GM12878 (cell line): ENCODE results near the gene N4BP2L2. TPM values are rescaled to one million over a fixed set of nuclear protein-coding genes. Genes with fewer than 3 reads are reported as not detected.

Experiments
- ATAC-seq: fragments of 200-7000 bp; cut with Tn5 transposase; 3 replicates; pipeline ENCODE4 v1.9.1; 2020; ENCODE audit warnings: mild to moderate bottlenecking, moderate library complexity
- BruUV-seq: library from RNA; stranded (reverse); fragments of 400-500 nt; replicated peaks from 2 replicates; lab custom pipeline; 2021; lab: Mats Ljungman, UMichigan
- CTCF ChIA-PET: fragments of 300-600 bp; sonication (Branson Sonifier 250); formaldehyde crosslinking; extraction: SDS; loops from one replicate; lab custom pipeline; 2021; ENCODE audit warnings: inconsistent platforms; lab: Yijun Ruan, JAX
- POLR2A ChIA-PET: fragments of 350-600 bp; formaldehyde crosslinking; extraction: SDS; loops from one replicate; lab custom pipeline; 2021; ENCODE audit warnings: inconsistent platforms; lab: Charles Lee
- RAD21 ChIA-PET: fragments of 300-600 bp; sonication (Branson Sonifier 250); formaldehyde crosslinking; loops from one replicate; lab custom pipeline; 2023; ENCODE audit warnings: antibody characterized with exemption; ENCODE audit not compliant: unreplicated experiment; lab: Charles Lee
- SMC1A ChIA-PET: fragments of 300-600 bp; sonication (Branson Sonifier 250); formaldehyde crosslinking; loops from one replicate; lab custom pipeline; 2023; ENCODE audit not compliant: unreplicated experiment, uncharacterized antibody; lab: Charles Lee
- DNase-seq: peaks from one replicate; pipeline ENCODE4 v3.0.0-alpha.2; 2011; ENCODE audit warnings: low read depth, low spot score
- FAIRE-seq: peaks from 3 replicates; lab custom pipeline; 2011; peaks lifted over from hg19 to GRCh38; lab: Jason Lieb, UNC
- H2AFZ ChIP-seq: 2 replicates; pipeline ENCODE4 v1.6.0; 2011; ENCODE audit warnings: low read depth, low read length, control low read depth; ENCODE audit not compliant: control insufficient read depth
- H3K27ac ChIP-seq: 2 replicates; pipeline ENCODE4 v1.5.1; 2011; ENCODE audit warnings: control low read depth; ENCODE audit not compliant: control insufficient read depth, insufficient read depth
- H3K27me3 ChIP-seq, 2 experiments: replicated peaks in 1 of 2; 2 replicates each; pipeline versions ENCODE4 v1.6.0 to v1.6.1; 2011; ENCODE audit warnings: low read length in 1 of 2; ENCODE audit not compliant: control insufficient read depth in 2 of 2, insufficient read depth in 2 of 2
- H3K36me3 ChIP-seq, 2 experiments: 2 replicates each; pipeline ENCODE4 v1.5.1; 2011; ENCODE audit warnings: low read length in 1 of 2; ENCODE audit not compliant: control insufficient read depth in 2 of 2, insufficient read depth in 2 of 2
- H3K4me1 ChIP-seq: 2 replicates; pipeline ENCODE4 v1.6.1; 2011; ENCODE audit warnings: mild to moderate bottlenecking, low read length, moderate library complexity, mixed read lengths; ENCODE audit not compliant: control insufficient read depth, insufficient read depth
- H3K4me2 ChIP-seq: 2 replicates; pipeline ENCODE4 v1.6.0; 2011; ENCODE audit warnings: control low read depth; ENCODE audit not compliant: control insufficient read depth, insufficient read depth
- H3K4me3 ChIP-seq: fragments of 200-600 bp; sonication (generic); 2 replicates; pipeline ENCODE4 v1.5.1; 2016
- H3K79me2 ChIP-seq: 2 replicates; pipeline ENCODE4 v1.6.0; 2011; ENCODE audit warnings: low read length; ENCODE audit not compliant: control insufficient read depth, insufficient read depth
- H3K9ac ChIP-seq: 2 replicates; pipeline ENCODE4 v1.8.0; 2011; ENCODE audit warnings: low read length, control low read depth, mixed read lengths; ENCODE audit not compliant: control insufficient read depth, insufficient read depth
- H3K9me3 ChIP-seq: replicated peaks from 3 replicates; pipeline ENCODE4 v1.5.1; 2011; ENCODE audit warnings: mild to moderate bottlenecking, low read length; ENCODE audit not compliant: control insufficient read depth, insufficient read depth
- H4K20me1 ChIP-seq: 2 replicates; pipeline ENCODE4 v1.6.0; 2011; ENCODE audit not compliant: control insufficient read depth, insufficient read depth
- ATF7 ChIP-seq: fragments of 450-650 bp; IDR thresholded peaks from 2 replicates; pipeline ENCODE4 v1.6.1; 2016; ENCODE audit warnings: low read depth, mild to moderate bottlenecking
- CREM ChIP-seq: IDR thresholded peaks from 2 replicates; pipeline ENCODE4 v1.6.1; 2014; ENCODE audit warnings: antibody characterized with exemption, low read depth
- IRF5 ChIP-seq: fragments of 450-650 bp; IDR thresholded peaks from 2 replicates; pipeline ENCODE4 v1.6.1; 2017; ENCODE audit warnings: borderline replicate concordance
- JUNB ChIP-seq: IDR thresholded peaks from 2 replicates; pipeline ENCODE4 v1.6.1; 2016; ENCODE audit warnings: antibody characterized with exemption, mild to moderate bottlenecking
- MEF2A ChIP-seq: IDR thresholded peaks from 2 replicates; pipeline ENCODE4 v1.6.1; 2011; ENCODE audit warnings: low read depth, mild to moderate bottlenecking, low read length, moderate library complexity; ENCODE audit not compliant: insufficient read depth
- POLR2A ChIP-seq: IDR thresholded peaks from 2 replicates; pipeline ENCODE4 v1.6.1; 2011; ENCODE audit warnings: low read depth, mild to moderate bottlenecking, low read length
- RAD51 ChIP-seq: fragments of 450-650 bp; IDR thresholded peaks from 2 replicates; pipeline ENCODE4 v1.6.1; 2016; ENCODE audit warnings: moderate library complexity, mild to moderate bottlenecking, inconsistent platforms
- SPI1 ChIP-seq: IDR thresholded peaks from 2 replicates; pipeline ENCODE4 v1.6.1; 2011; ENCODE audit warnings: low read depth, mild to moderate bottlenecking, low read length, moderate library complexity, borderline replicate concordance; ENCODE audit not compliant: insufficient read depth
- TAF1 ChIP-seq: IDR thresholded peaks from 2 replicates; pipeline ENCODE4 v1.6.1; 2011; ENCODE audit warnings: mild to moderate bottlenecking, low read depth, low read length, borderline replicate concordance
- TBL1XR1 ChIP-seq: IDR thresholded peaks from 2 replicates; pipeline ENCODE4 v1.6.1; 2012; ENCODE audit warnings: low read depth, low read length, improper control_type of control experiment
- TCF7 ChIP-seq: IDR thresholded peaks from 2 replicates; pipeline ENCODE4 v1.6.1; 2014; ENCODE audit warnings: antibody characterized with exemption, borderline replicate concordance
- ZNF384 ChIP-seq: IDR thresholded peaks from 2 replicates; pipeline ENCODE4 v1.6.1; 2012; ENCODE audit warnings: low read depth, mild to moderate bottlenecking, low read length, improper control_type of control experiment, borderline replicate concordance
- WGBS: methylation state at CpG from one replicate; pipeline ENCODE4 v1.1.6; 2016; ENCODE audit warnings: low lambda C conversion rate; ENCODE audit not compliant: insufficient replicate concordance, insufficient coverage; ENCODE audit errors: missing lambda C conversion rate; 5-methylcytosine and 5-hydroxymethylcytosine counted together
- in situ Hi-C: fragments of 300-500 bp; cut with MboI; formaldehyde crosslinking; loops from 9 replicates; pipeline ENCODE4 v1.14.3; 2018; ENCODE audit warnings: mixed read lengths
- intact Hi-C: fragments of 100-400 bp; cut with micrococcal nuclease; formaldehyde crosslinking; loops from one replicate; pipeline ENCODE4 v1.14.2; 2022; ENCODE audit not compliant: unreplicated experiment
- polyA plus RNA-seq, 11 experiments: library from polyadenylated mRNA; depleted of rRNA in 4 of 11; unstranded in 6 of 11; stranded (reverse) in 5 of 11; fragments of >200 nt; fragmentation: Nextera tagmentation in 4 of 11; fragmentation: Illumina TruSeq in 1 of 11; extraction: Ambion mirVana in 4 of 11; extraction: Trizol in 1 of 11; gene quantifications; 1 replicate in 1 of 11; 2 replicates in 10 of 11; pipeline versions ENCODE4 v1.2.1 to v1.2.3, GENCODE V29; 2011 to 2016; ENCODE audit warnings: inconsistent platforms in 2 of 11, missing spikeins in 2 of 11, low read depth in 1 of 11
- total RNA-seq, 4 experiments: library from RNA; depleted of rRNA in 3 of 4; stranded (reverse); fragments of >200 nt in 3 of 4; fragmentation: Illumina TruSeq in 1 of 4; extraction: Trizol in 1 of 4; gene quantifications; 2 replicates each; pipeline versions ENCODE4 v1.2.1 to v1.2.3, GENCODE V29; 2013 to 2021
- TF ChIP-seq, protein P1 (sequence below): IDR thresholded peaks from 2 replicates; pipeline ENCODE4 v1.6.1; 2011; ENCODE audit warnings: low read depth, low read length, improper control_type of control experiment, borderline replicate concordance

Gene N4BP2L2
- total and polyA plus RNA-seq, 10 of the 15 experiments (the other 5 are each of a cell fraction or from before 2014, with no cell fraction given), result 41.7 to 87.1 (median 61.2) TPM

GRCh38 chr13:32408296-32409000 lies 130.1 kb downstream of the N4BP2L2 start (continued):
- TF ChIP-seq MEF2A, result no peak
- TF ChIP-seq RAD51, result no peak
- no peak for TF ChIP-seq TBL1XR1
- no peak for TF ChIP-seq ZNF384
- TF ChIP-seq, protein P1, sequence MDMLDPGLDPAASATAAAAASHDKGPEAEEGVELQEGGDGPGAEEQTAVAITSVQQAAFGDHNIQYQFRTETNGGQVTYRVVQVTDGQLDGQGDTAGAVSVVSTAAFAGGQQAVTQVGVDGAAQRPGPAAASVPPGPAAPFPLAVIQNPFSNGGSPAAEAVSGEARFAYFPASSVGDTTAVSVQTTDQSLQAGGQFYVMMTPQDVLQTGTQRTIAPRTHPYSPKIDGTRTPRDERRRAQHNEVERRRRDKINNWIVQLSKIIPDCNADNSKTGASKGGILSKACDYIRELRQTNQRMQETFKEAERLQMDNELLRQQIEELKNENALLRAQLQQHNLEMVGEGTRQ, result no peak
- no peak for TF ChIP-seq SPI1
- no peak for TF ChIP-seq IRF5
- peak; percentile 52; the same call in 1 of the 2 replicates for TF ChIP-seq TCF7

DNA sequence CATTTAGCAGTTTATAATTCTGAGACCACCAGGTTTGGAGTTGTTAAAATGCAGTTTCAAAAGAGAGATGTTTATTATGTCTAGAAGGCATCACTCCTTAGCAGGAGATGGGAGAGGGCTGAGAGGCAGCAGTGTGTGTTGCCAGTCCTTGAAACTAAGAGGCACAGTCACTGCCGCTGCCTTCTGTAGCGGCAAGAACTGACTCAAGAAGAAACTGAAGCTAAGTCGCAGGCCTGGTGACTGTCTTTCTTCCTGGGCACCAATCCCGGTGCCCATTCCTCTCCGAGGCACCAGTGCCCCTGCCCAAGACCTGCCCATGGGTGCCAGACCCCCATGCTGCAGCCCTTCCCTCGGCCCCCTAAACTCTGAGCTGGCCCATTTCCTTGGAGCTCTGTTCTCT lies 130.7 kb downstream of the N4BP2L2 start:
- no TSS peak for BruUV-seq
- ATAC-seq (peak; percentile 64), DNase-seq (no peak), FAIRE-seq (peak; percentile 56)
- no peaks in the 10 kb centered on the region for H3K9me3 ChIP-seq
- H3K27me3 ChIP-seq, result no peaks in the 10 kb centered on the region
- CTCF ChIA-PET, result interaction anchor here (0.6 to 1.2 kb wide), 2 partner anchors 17 to 83 kb away, joined by 3 read pairs; no protein-coding TSS in a partner anchor
- in situ Hi-C loops, result no loop called here
- H4K20me1 ChIP-seq, result no peaks in the 10 kb centered on the region
- TF ChIP-seq POLR2A (peak; percentile 60), TAF1 (0 out of 2 replicates have a peak, but pooled peaks have one; percentile 11), ATF7 (no peak), JUNB (peak; percentile 71; the same call in 1 of the 2 replicates), CREM (peak; percentile 52; the same call in 1 of the 2 replicates)
- peak overlapping the region; percentile 66 for H3K27ac ChIP-seq
- H2AFZ ChIP-seq, result peak overlapping the region; percentile 75
- H3K4me1 ChIP-seq, result no peaks in the 10 kb centered on the region
- RAD21 ChIA-PET, result no interaction called here
- SMC1A ChIA-PET, result interaction anchor here (0.6 to 1.5 kb wide), 6 partner anchors 8 to 44 kb away, joined by 3 to 6 read pairs (median 3); partner anchors contain the start of gene N4BP2L1
- POLR2A ChIA-PET, result interaction anchor here (0.6 kb wide), 1 partner anchor 147 kb away, joined by 3 read pairs; no protein-coding TSS in a partner anchor
- peak overlapping the region; percentile 80 for H3K4me2 ChIP-seq
- peak overlapping the region; percentile 54 for H3K4me3 ChIP-seq
- peak overlapping the region; percentile 67 for H3K9ac ChIP-seq
- 2% methylated on average over 6 of the region's 6 CpGs for WGBS
- intact Hi-C loops, result no loop called here
- H3K36me3 ChIP-seq, result peaks cover 0 to 2% of the 10 kb centered on the region in 2 experiments; a peak in 1 of 4 replicates
- H3K79me2 ChIP-seq, result no peaks in the 10 kb centered on the region
